Caco-2 (cell line): ENCODE measurements around the gene TENM3. TPM values are rescaled to one million over a fixed set of nuclear protein-coding genes. Genes with fewer than 3 reads are reported as not detected.

Source experiments
- BruUV-seq: library from RNA; stranded (reverse); fragments of 400-500 nt; replicated peaks from 2 replicates; lab custom pipeline; 2021; lab: Mats Ljungman, UMichigan
- CTCF ChIA-PET: fragments of 300-600 bp; sonication (Branson Sonifier 250); formaldehyde crosslinking; loops from one replicate; lab custom pipeline; 2022; ENCODE audit warnings: antibody characterized with exemption; lab: Charles Lee
- POLR2A ChIA-PET: fragments of 300-600 bp; sonication (Branson Sonifier 250); formaldehyde crosslinking; loops from one replicate; lab custom pipeline; 2022; ENCODE audit warnings: antibody characterized with exemption; lab: Charles Lee
- DNase-seq, 2 experiments: peaks; one replicate each; pipeline versions ENCODE4 v3.0.0 to v3.0.0-alpha.2; 2020 to 2022
- H3K27me3 ChIP-seq: replicated peaks from 2 replicates; pipeline ENCODE4 v1.6.0; 2011; ENCODE audit warnings: low read length; ENCODE audit not compliant: control insufficient read depth, insufficient read depth
- H3K36me3 ChIP-seq: 2 replicates; pipeline ENCODE4 v1.5.1; 2011; ENCODE audit warnings: low read length; ENCODE audit not compliant: control insufficient read depth, insufficient read depth
- H3K4me1 ChIP-seq: fragments of 250-450 bp; sonication (Bioruptor Pico); 2 replicates; pipeline ENCODE4 v1.5.1; 2020; ENCODE audit warnings: mild to moderate bottlenecking
- H3K4me3 ChIP-seq: 2 replicates; pipeline ENCODE4 v1.5.1; 2011; ENCODE audit warnings: low read depth, mild to moderate bottlenecking, control low read depth, low read length
- H3K9me3 ChIP-seq: fragments of 250-450 bp; sonication (Bioruptor Pico); 2 replicates; pipeline ENCODE4 v1.5.1; 2020; ENCODE audit warnings: mild to moderate bottlenecking, moderate library complexity
- H3K27ac Mint-ChIP-seq: one replicate; pipeline ENCODE4 v1.8.0; 2022; ENCODE audit warnings: mixed read lengths; ENCODE audit not compliant: unreplicated experiment
- H3K27me3 Mint-ChIP-seq: one replicate; pipeline ENCODE4 v1.8.0; 2022; ENCODE audit warnings: mixed read lengths; ENCODE audit not compliant: insufficient read depth, unreplicated experiment
- H3K36me3 Mint-ChIP-seq: one replicate; pipeline ENCODE4 v1.8.0; 2022; ENCODE audit warnings: mild to moderate bottlenecking, mixed read lengths; ENCODE audit not compliant: insufficient read depth, unreplicated experiment
- H3K4me1 Mint-ChIP-seq: one replicate; pipeline ENCODE4 v1.8.0; 2022; ENCODE audit warnings: low read depth, mixed read lengths; ENCODE audit not compliant: unreplicated experiment
- H3K4me3 Mint-ChIP-seq: one replicate; pipeline ENCODE4 v1.8.0; 2022; ENCODE audit warnings: mild to moderate bottlenecking, moderate library complexity, mixed read lengths; ENCODE audit not compliant: unreplicated experiment
- H3K9me3 Mint-ChIP-seq: one replicate; pipeline ENCODE4 v1.8.0; 2022; ENCODE audit warnings: mixed read lengths; ENCODE audit not compliant: unreplicated experiment
- CTCF ChIP-seq, 2 experiments: fragments of 200-600 bp in 1 of 2; IDR thresholded peaks; 1 replicate in 1 of 2; 2 replicates in 1 of 2; pipeline versions ENCODE4 v1.5.1 to v1.8.0; 2011 to 2022; ENCODE audit warnings: antibody characterized with exemption in 1 of 2, control low read depth in 1 of 2, inconsistent platforms in 1 of 2, low read depth in 1 of 2, low read length in 1 of 2, mild to moderate bottlenecking in 1 of 2, moderate library complexity in 1 of 2; ENCODE audit not compliant: insufficient read depth in 1 of 2, severe bottlenecking in 1 of 2, unreplicated experiment in 1 of 2
- intact Hi-C: fragments of 100-400 bp; cut with micrococcal nuclease; formaldehyde crosslinking; loops from one replicate; pipeline ENCODE4 v1.10.0; 2022; ENCODE audit not compliant: unreplicated experiment
- total RNA-seq: library from RNA; stranded (reverse); gene quantifications from 2 replicates; pipeline ENCODE4 v1.2.3, GENCODE V29; 2022

Gene TENM3
- total RNA-seq, 1 experiment from 2014 or later, result 94.7 TPM

GRCh38 chr4:182643801-182644682, 400.8 kb downstream of the TENM3 start:
- no peaks in the 10 kb centered on the region for H3K4me1 ChIP-seq
- H3K36me3 Mint-ChIP-seq, result peaks cover 19% of the 10 kb centered on the region
- CTCF ChIA-PET, result no interaction called here
- no peak overlapping the region for H3K4me3 ChIP-seq
- no peaks in the 10 kb centered on the region for H3K4me1 Mint-ChIP-seq
- no peak for DNase-seq
- H3K9me3 Mint-ChIP-seq, result no peaks in the 10 kb centered on the region
- no peaks in the 10 kb centered on the region for H3K27me3 Mint-ChIP-seq
- no peak for TF ChIP-seq CTCF (IDR thresholded peaks at IDR 0.05; ENCODE audit: insufficient read depth in 1 of 2, low read depth in 1 of 2, low read length in 1 of 2, severe bottlenecking in 1 of 2, unreplicated experiment in 1 of 2)
- no peaks in the 10 kb centered on the region for H3K27me3 ChIP-seq
- BruUV-seq, result no TSS peak
- H3K27ac Mint-ChIP-seq, result no peak overlapping the region
- intact Hi-C loops, result loop anchor here (5.0 kb wide), 1 partner anchor 163 kb away; no protein-coding TSS in a partner anchor
- no peaks in the 10 kb centered on the region for H3K36me3 ChIP-seq
- POLR2A ChIA-PET, result no interaction called here
- H3K4me3 Mint-ChIP-seq, result no peak overlapping the region
- no peaks in the 10 kb centered on the region for H3K9me3 ChIP-seq

- no peaks in the 10 kb centered on the region for H3K9me3 Mint-ChIP-seq
- CTCF ChIA-PET, result no interaction called here
- H3K4me3 Mint-ChIP-seq, result no peak overlapping the region
- no peak for TF ChIP-seq CTCF (IDR thresholded peaks at IDR 0.05; ENCODE audit: insufficient read depth in 1 of 2, low read depth in 1 of 2, low read length in 1 of 2, severe bottlenecking in 1 of 2, unreplicated experiment in 1 of 2)
- no peaks in the 10 kb centered on the region for H3K4me1 Mint-ChIP-seq
- Histone ChIP-seq H3K4me3 (no peak overlapping the region), H3K4me1 (no peaks in the 10 kb centered on the region), H3K36me3 (no peaks in the 10 kb centered on the region), H3K27me3 (no peaks in the 10 kb centered on the region), H3K9me3 (no peaks in the 10 kb centered on the region)
- DNase-seq, result no peak
- no TSS peak for BruUV-seq
- POLR2A ChIA-PET, result no interaction called here
- H3K36me3 Mint-ChIP-seq, result peaks cover 19% of the 10 kb centered on the region
- intact Hi-C loops, result loop anchor here (5.0 kb wide), 1 partner anchor 163 kb away; no protein-coding TSS in a partner anchor
- no peak overlapping the region for H3K27ac Mint-ChIP-seq
- no peaks in the 10 kb centered on the region for H3K27me3 Mint-ChIP-seq
These were observed 401.5 kb downstream of the TENM3 start for GRCh38 chr4:182644683-182645050.

- Histone ChIP-seq H3K36me3 (no peaks in the 10 kb centered on the region), H3K4me3 (no peak overlapping the region), H3K27me3 (no peaks in the 10 kb centered on the region), H3K4me1 (no peaks in the 10 kb centered on the region), H3K9me3 (no peaks in the 10 kb centered on the region)
- no peak for DNase-seq
- Mint-ChIP-seq H3K4me3 (no peak overlapping the region), H3K36me3 (peaks cover 23% of the 10 kb centered on the region), H3K27ac (no peak overlapping the region), H3K27me3 (no peaks in the 10 kb centered on the region), H3K9me3 (no peaks in the 10 kb centered on the region), H3K4me1 (no peaks in the 10 kb centered on the region)
- no TSS peak for BruUV-seq
- POLR2A ChIA-PET, result no interaction called here
- CTCF ChIA-PET, result interaction anchor here (0.6 kb wide), 1 partner anchor 1075 kb away, joined by 11 read pairs; no protein-coding TSS in a partner anchor
- no peak for TF ChIP-seq CTCF (IDR thresholded peaks at IDR 0.05; ENCODE audit: insufficient read depth in 1 of 2, low read depth in 1 of 2, low read length in 1 of 2, severe bottlenecking in 1 of 2, unreplicated experiment in 1 of 2)
- intact Hi-C loops, result no loop called here
These were observed 402.3 kb downstream of the TENM3 start for GRCh38 chr4:182645511-182645910.
